CD4-positive, alpha-beta T cell treated with Interleukin-15 for 1 hour (primary cell): Measurements from ENCODE around the gene CUX1.
"Not testable (repeated sequence)": the region's sequence is repeated elsewhere in the genome, so short reads cannot be mapped to it uniquely, and the experiment has no call there.

Source experiments
- DNase-seq: peaks from one replicate; pipeline ENCODE4 v3.0.0-alpha.2; 2020

Gene CUX1

DNA sequence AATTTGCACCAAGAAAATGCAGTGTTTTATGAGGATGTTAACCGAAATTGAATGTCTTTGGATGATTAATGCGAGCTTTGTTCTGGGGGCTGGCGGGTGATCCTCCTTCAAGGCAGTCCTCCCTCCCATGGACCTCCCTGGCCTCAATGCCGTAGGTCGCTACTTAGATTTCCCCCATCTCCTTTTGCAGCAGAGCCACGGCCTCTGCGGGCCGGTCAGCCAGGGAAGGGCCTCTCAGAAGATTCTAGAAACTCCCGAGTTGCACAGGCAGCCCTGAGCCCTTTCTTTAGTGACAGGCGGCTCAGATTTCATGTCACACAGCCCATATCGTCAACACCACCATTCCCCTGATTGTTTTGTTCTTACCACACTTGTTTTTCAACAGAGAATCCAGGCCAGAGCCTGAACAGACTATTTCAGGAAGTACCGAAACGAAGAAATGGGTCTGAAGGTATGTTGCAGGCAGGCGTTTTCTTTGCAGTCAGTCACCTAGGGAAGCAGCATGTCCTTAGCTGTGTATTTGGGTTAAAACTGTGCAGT lies 381.1 kb downstream of the CUX1 start:
- no peak for DNase-seq

DNA sequence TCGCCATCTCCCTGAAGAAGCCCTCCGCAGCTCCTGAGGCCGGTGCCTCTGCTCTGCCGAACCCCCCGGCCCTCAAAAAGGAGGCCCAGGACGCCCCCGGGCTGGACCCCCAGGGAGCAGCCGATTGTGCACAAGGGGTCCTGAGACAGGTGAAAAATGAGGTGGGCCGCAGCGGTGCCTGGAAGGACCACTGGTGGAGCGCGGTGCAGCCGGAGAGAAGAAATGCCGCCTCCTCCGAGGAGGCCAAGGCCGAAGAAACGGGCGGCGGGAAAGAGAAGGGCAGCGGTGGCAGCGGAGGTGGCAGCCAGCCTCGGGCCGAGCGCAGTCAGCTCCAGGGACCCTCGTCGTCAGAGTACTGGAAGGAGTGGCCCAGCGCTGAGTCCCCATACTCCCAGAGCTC lies 384.1 kb downstream of the CUX1 start:
- DNase-seq: no peak

DNA sequence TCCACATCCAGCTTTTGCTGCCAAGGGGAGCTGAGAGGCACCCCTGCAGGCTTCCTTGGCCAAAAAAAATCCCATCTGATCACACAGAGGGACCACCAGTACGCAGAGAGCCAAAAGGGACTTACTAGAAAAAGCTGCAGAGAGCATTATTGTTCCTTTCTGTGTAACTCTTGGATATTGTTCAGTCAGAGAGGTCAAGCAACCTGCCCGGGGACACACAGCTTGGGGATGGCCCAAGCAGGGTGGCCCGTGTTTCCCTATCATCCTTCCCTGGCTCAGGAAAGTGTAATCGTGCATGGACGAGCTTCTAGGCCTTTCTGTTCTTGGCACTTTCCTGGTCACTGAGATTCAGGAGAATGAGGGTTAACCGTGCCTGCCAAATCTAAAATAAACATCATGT lies 385.1 kb downstream of the CUX1 start:
- no peak for DNase-seq

DNA sequence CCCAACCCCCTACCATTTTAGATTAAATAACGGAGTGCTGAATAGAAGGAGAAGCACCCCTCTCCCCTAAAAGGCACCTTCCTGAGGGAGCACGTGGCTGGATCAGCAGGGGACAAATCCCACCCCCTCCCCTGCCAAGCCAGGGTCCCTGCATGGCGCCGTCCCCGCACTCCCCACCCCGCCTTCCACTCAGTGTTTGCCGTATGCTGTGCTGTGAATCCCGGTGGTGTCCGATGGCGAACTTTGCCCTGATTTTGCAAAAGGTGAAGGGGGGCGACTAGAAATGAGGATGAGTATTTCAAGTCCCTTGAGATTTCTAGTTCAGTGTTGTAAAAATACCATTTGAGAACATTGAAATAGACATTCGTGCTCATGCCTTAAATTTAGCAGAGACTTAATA lies 385.8 kb downstream of the CUX1 start:
- DNase-seq: no peak

DNA sequence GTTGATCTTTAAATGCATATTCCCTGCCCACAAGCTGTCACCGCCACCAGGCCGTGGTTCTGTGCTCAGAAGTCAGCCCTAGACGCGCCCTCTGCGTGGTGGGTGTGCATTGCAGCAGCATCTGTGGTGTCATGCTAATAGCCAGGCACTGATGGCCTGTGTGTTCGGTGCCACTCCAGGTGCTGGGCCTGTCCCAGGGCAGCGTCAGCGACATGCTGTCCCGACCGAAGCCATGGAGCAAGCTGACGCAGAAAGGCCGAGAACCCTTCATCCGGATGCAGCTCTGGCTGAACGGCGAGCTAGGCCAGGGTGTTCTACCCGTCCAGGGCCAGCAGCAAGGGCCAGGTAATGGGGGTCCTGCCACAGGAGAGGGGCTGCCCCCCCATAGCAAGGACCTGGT lies 386.8 kb downstream of the CUX1 start:
- DNase-seq: no peak

DNA sequence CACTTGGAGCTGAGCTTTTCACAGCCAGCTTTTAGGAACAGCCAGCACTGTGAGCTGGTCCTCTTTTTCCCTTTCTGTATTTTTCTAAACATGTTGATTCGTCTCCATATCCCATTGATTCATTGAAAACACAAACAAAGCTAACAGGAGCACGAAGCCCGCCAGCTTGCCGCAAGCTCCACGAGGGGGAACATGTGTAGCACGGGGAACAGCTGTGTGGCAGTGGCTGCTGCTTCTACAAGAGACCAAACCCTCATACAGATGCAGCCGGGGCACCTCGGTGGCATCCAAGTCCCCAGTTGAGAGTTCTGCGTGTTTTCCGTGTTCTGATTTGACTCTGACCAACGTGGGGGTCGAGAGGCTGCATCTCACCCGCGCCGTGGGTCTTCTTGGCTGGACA lies 388.5 kb downstream of the CUX1 start:
- no peak for DNase-seq

DNA sequence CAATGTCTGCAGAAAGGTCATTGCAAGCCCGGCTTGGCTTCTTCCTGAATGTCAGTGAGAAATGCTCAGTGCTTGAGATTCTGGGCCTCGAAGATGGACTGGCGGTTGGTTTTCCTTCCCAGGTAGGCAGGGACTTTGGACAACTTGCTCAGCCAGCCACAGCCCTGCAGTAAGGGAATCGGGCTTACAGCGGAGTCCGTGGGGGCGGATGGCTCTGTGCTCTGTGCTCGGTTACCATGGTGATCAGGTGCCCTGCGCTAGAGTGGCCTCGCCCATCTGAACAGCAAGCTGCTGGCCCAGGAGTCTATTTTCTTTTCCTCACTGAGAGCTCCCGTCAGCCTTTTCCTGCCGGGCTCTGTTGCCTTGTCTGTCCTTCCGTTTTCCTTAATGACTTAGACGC lies 391.4 kb downstream of the CUX1 start:
- DNase-seq: no peak

DNA sequence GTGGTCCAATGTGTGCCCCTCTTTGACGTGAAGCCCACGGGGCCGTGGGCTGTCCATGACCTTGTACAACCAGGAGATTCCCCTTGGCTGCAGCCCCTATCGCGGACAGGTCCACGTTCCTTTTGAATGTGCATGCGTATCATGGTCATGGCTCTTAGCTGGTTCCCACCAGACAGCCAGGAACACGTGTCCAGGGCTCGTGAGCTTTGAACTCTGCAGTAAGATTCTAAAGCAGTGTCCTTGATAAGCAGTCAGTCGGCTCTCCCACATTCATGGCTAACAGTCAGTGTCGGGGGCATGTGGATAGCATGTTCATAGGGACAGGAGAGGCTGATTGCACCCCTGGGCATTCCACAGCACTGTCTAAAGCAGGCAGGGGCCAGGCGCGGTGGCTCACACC lies 393.4 kb downstream of the CUX1 start:
- DNase-seq: no peak

DNA sequence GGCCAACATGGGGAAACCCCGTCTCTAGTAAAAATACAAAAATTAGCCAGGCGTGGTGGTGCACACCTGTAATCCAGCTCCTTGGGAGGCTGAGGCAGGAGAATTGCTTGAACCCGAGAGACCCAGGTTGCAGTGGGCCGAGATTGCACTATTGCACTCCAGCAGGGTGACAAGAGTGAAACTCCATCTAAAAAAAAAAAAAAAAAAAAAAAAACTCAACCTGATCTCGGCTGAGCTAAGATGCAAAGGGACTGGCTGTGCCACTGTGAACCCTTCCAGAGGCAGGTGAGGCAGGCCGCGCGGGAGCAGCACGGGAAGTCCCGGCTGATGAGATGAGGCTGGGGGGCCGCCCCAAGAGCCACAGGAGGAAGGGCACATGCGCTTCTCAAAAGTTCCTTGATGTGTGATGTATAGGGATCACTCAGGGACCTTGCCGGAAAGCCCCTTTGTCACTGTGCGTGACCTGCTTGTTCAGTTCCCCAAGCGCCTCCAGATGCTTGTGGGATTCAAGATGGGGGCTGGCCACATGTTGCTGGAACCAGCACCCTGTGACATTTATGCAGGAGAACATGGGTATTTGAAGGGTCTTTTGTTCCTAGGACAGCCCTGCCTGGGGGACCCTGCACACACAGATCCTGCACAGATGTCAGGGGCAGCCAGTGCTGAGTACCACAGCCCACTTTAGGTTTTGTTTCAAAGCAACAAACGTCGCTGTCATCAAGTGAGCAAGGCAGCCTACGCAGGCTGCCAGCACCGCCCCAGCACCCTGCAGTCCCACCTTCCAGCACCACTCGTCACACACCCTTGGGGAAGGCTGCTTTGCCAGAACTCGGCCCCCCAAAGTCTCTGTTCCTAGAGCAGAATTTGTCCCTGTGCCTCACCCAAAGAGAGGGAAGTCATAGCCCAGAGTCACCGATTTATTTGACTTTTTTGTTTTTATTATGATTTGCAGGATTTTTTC lies 394.4 kb downstream of the CUX1 start:
- no peak for DNase-seq

DNA sequence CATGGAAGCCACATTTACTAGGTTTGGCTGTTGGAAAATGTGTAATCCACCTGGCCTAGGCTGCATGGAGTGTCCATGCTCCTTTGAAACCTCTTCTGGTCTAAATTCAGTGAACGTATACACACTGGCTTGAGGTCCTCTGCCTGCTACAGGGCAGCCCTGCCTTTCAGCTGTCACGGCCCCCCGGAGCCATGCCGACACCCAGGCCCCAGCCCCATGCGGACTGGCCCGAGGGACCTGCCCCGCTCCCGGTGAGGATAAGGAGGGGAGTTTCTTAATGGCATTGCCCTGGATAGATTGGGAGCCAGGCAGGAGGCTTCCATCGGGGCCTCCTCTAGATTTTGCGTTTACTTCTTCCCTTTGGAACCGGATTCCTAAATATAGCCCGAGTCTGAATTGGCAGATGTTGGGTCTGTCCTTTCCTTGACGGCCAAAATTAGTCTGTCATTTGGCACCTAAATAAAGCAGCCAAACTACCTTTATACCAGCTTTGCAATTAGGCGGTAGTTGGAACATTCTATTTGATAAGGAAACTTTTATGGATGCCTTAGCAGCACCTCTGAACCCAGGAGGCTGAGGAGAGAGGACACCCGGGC lies 397.1 kb downstream of the CUX1 start:
- no peak for DNase-seq

DNA sequence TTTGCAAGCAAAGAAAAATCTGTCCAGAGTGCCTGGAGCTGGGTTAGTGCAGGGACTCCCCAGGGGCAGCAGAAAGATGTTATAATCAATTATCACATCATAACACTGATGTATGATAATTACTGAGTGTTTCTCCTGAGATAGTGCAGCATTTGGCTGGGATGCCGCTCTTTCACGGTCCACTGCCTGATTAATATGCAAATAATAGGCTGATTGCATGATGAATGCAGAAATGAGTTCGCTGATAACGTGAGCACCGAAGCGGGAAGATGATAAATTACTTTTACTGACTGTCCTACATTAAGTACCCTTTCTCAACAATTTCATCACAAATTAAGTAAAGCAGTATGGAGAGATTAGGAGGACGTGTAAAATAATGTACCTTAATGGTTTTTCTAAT lies 397.8 kb downstream of the CUX1 start:
- no peak for DNase-seq

DNA sequence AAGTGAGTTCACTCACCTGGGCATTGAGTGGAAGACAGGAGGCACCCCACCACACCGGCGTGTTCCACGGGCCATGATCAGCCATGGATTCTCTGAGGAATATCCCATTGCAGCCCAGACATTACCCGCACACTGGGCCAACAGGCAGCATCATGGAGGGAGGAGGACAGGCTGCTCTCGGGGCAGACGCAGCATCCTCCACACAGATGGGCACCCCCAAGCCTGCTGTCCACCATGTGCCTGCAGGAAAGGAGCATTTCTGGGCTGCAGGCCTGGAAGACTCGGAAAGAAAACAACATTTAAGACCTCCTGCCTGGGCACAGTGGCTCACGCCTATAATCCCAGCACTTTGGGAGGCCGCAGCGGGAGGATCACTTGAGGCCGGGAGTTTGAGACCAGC lies 398.3 kb downstream of the CUX1 start:
- no peak for DNase-seq

DNA sequence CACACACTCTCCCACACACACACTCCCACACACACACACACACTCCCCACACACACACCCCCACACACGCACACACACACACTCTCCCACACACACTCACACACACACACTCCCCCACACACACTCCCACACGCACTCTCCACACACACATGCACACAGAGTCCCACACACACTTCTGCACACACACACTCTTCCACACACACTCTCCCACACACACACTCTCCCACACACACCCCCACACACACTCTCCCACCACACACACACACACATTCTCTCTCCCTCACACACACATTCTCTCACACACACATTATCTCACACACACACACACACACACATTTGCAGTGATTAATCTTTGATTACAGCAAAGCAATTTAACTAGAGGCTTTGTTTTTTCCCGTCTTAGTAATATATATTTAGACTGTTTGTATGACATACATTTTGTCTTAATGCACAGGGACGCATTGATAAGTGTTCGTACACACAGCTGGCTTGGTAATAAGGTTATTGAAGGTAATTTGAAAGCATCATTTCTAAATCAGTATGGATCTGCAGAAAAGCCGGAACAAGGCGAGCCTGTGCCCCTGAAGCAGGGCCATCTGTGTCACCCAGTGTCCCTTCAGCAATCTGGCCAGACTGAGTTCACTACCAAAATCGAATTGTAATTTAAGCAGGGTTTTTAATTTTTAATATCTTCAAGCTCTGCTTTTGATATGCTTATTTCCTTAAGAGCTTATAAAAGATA lies 399.3 kb downstream of the CUX1 start:
- DNase-seq: no peak

DNA sequence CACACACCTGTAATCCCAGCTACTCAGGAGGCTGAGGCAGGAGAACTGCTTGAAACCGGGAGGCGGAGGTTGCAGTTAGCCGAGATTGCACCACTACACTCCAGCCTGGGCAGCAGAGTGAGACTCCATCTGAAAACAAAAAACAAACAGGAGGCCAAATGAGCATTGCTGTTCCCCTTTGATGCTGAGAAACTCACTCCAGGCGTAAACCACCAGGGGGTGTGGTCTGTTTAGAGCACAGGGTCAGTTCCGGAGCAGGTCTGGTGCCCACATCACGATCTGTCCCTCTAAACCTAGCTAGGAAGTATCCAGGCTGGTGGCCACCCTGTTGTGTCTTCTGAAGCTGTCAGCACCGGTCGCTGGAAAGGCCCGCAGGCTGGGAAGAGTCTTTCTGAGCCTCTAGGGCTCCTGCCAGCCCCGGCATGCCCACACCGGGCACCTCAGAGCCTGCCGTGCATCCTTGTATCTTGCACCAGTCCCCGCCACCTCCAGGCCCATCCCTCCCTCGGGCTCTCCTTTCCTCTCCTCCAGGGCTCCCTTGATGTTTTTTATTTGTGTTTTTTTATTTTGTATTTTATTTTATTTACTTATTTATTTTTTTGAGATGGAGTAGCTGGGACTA lies 402.9 kb downstream of the CUX1 start:
- DNase-seq: no peak

DNA sequence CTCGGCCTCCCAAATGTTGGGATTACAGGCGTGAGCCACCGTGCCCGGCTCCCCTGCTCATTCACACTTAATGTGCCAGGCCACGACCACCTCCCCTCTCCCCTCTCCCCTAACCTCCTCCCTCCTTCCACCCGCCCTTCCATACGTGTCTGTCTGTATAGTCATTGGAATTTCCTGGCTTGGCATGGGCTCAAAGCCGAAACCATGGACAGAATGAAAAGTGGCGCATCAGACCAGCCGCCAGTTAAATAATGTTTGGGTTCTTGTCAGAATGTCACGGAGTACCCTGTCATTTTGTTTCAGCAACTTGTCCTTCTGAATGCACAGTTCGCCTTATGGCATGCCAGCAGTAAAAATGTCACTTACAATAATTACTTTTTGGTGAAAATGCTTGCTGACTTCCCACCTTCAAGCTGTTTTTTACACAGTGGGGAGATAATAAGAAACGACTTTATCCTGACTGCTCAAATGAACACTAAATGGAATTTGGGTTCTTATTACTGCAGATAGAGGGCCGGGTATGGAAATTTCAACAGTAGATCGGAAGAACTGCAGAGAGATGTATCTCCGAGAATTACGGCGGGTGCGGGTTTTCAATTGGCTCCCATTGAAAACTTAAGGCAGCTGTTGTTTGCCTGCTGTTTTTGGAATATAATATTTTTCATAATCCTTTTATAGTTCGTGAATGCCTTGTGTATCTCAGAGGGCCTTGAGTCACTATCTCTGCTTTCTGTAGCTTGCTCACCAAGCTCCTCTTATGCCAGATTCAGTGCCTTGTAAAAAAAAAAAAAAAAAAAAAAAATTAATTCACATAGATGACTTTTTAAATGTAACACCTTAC lies 403.8 kb downstream of the CUX1 start:
- no peak for DNase-seq

DNA sequence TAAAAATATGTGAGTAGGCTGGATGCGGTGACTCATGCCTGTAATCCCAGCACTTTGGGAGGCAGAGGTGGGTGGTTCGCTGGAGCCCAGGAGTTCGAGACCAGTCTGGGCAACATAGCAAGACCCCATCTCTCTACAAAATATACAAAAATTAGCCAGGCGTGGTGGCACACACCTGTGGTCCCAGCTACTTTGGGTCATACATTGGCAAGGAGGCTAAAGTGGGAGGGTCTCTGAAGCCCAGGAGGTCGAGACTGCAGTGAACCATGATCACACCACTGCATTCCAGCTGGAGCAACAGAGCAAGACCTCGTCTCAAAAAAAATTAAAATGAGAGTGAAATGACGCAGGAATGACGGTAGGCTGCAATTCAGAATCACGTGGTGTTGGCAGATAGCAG lies 404.5 kb downstream of the CUX1 start:
- no peak for DNase-seq

DNA sequence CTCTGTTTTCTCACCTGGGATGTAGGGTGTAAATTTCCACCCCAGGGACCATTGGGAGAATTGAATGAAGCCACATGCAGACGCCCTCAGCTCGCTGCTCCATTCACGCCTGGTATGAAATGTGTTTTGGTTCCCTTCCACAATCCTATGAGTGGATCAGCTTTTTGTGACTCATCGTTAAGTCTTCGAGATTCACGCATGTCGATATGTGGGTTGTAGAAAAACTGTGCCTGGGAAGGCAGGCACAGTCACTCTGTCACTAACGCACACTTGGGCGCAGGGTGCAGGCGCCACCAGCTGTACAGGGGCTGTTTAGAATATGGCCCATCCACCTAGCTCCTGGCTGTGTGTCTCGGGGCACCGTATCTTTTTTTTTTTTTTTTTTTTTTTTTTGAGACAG lies 405.0 kb downstream of the CUX1 start:
- no peak for DNase-seq

DNA sequence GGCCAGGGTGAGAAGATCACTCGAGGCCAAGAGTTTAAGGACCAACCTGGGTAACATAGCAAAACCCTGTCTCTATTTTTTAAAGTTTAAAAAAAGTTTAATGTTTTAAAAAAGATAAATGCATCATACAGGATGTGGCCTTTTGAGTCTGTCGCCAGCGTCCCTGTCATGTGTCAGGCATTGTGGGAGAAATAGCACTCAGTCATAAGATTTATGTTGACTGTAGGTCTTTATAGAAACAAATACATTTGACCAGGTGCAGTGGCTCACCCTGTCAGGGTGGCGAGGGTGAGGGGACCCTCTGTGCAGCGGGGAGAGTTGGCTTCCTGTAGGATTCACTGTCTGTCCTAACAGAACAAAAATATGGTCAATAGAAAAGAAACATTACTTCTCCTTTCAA lies 405.8 kb downstream of the CUX1 start:
- DNase-seq: no peak

DNA sequence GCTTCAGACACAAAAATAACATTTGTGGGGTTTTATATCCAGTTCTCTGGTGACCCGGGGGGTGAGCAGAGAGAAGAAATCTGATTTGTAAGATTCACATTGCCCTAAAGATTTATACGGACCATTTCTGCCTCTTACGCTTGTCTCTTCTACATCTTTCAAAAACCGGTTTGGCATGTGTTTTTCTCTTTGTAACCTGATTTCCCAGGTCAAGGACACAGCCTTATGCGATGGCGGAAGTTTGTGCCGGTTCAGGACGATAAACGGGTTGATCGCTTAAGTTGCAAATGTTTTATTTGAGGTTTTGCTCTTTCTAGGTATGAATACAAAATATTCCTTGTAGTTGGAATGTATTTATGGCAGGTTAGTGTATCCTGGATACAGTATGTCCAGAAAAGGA lies 407.6 kb downstream of the CUX1 start:
- DNase-seq: no peak

DNA sequence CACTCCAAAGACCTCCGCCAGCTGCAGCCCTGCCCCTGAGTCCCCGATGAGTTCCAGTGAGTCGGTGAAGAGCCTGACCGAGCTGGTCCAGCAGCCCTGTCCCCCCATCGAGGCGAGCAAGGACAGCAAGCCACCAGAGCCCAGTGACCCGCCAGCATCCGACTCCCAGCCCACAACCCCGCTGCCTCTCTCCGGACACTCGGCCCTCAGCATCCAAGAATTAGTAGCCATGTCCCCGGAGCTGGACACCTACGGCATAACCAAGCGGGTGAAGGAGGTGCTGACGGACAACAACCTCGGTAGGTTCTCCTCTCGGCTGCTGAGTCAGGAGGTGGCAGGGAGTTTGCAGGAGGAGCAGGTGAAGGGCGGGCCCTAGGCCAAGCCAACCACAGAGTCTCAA lies 409.9 kb downstream of the CUX1 start:
- DNase-seq: no peak

DNA sequence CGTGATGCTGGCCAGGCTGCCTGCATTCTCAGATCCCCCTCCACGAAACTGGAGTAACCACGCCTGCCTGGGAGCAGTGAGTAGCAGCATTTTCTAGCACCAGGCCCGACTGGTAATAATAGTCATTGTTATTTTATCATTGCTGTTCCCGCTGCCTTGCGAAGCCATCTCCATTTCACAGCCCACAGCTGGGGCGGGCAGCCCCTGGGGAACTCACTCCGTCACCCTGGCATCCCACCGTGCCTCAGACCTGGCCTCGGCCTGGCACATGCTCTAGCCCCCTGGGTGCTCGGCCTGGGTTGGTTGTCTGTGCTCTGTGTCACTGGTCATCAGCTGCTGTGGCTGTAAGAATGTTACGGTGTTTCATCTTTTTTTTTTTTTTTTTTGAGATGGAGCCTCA lies 411.5 kb downstream of the CUX1 start:
- DNase-seq: no peak

DNA sequence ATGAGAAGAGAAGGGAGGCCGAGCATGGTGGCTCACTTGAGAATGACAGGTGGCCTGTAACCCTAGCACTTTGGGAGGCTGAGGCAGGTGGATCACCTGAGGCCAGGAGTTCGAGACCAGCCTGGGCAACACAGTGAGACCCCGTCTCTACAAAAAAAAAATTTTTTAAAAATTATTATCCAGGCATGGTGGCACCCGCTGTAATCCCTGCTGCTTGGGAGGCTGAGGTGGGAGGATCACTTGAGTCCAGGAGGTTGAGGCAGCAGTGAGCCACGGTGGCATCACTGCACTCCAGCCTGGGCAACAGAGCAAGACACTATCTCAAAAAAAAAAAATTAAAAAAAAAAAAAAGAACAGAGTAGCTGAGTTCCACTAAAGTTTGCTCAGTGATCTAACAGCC lies 412.7 kb downstream of the CUX1 start:
- DNase-seq: not testable (repeated sequence)
